Colonic mucosa (tissue), 4 donors: ENCODE results near the gene ELOA. TPM values are rescaled to one million over a fixed set of nuclear protein-coding genes. Genes with fewer than 3 reads are reported as not detected.

Experiments used
- DNase-seq: peaks from one replicate; pipeline ENCODE4 v3.0.0-alpha.2; 2020
- H3K27ac ChIP-seq: fragments of 200-600 bp; one replicate; pipeline ENCODE4 v1.8.0; 2021
- H3K27me3 ChIP-seq: fragments of 200-600 bp; one replicate; pipeline ENCODE4 v1.8.0; 2021
- H3K36me3 ChIP-seq: fragments of 200-600 bp; one replicate; pipeline ENCODE4 v1.8.0; 2021
- H3K4me1 ChIP-seq: fragments of 200-600 bp; one replicate; pipeline ENCODE4 v1.8.0; 2021; ENCODE audit warnings: mild to moderate bottlenecking
- H3K4me3 ChIP-seq: fragments of 200-600 bp; one replicate; pipeline ENCODE4 v1.8.0; 2021
- H3K9ac ChIP-seq, 2 donors: one replicate each; pipeline ENCODE4 v1.7.0; 2013; ENCODE audit warnings: control low read depth in 2 of 2, low read depth in 2 of 2, low read length in 2 of 2
- H3K9me3 ChIP-seq: fragments of 200-600 bp; one replicate; pipeline ENCODE4 v1.8.0; 2021
- CTCF ChIP-seq: fragments of 200-600 bp; IDR thresholded peaks from one replicate; pipeline ENCODE4 v1.8.0; 2022; ENCODE audit warnings: antibody characterized with exemption, mild to moderate bottlenecking
- intact Hi-C: fragments of 100-400 bp; cut with DNase I; formaldehyde crosslinking; loops from one replicate; pipeline ENCODE4 v1.14.1; 2022
- total RNA-seq, 2 donors: library from RNA; stranded (reverse); fragmentation: NEBNext Ultra II Directional in 1 of 2; extraction: Animal tissue kit (Norgen Biotek cat#: 25700) in 1 of 2; gene quantifications; one replicate each; pipeline ENCODE4 v1.2.1, GENCODE V29; 2021
- donor health status: healthy.
- donor health status: DM: no; HTN: no; CAD: no.
- donor health status: DM: no; HTN: no; CAD: no.

Gene ELOA
- total RNA-seq, 2 donors from 2014 or later = 32.6 to 33.0 TPM

DNA sequence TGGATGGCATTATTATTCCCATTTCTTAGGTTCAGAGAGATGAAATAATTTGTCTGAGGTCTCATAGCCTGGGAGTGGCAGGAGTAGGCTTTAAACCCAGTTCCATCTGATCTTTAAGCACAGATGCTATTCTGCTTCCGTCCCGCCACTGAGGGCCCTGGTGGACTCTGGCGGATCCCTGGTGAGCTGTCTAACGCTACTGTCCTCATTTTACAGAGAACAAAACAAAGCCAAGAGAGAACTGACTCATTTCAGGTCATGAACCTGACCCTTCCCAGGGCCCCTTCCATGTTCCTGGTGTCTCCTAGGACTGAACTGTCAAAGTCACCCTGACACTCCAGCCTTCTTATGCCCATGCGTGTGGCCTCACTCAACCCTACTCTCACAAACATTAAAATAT lies 60.4 kb downstream of the ELOA start:
- no peak overlapping the region for H3K9ac ChIP-seq
- no peak overlapping the region for H3K4me3 ChIP-seq
- DNase-seq = no peak
- H3K9me3 ChIP-seq = no peaks in the 10 kb centered on the region
- no peak for TF ChIP-seq CTCF
- no peaks in the 10 kb centered on the region for H3K27me3 ChIP-seq
- peaks cover 6% of the 10 kb centered on the region for H3K36me3 ChIP-seq
- intact Hi-C loops = no loop called here
- H3K4me1 ChIP-seq = peaks cover 6% of the 10 kb centered on the region
- H3K27ac ChIP-seq = no peak overlapping the region

DNA sequence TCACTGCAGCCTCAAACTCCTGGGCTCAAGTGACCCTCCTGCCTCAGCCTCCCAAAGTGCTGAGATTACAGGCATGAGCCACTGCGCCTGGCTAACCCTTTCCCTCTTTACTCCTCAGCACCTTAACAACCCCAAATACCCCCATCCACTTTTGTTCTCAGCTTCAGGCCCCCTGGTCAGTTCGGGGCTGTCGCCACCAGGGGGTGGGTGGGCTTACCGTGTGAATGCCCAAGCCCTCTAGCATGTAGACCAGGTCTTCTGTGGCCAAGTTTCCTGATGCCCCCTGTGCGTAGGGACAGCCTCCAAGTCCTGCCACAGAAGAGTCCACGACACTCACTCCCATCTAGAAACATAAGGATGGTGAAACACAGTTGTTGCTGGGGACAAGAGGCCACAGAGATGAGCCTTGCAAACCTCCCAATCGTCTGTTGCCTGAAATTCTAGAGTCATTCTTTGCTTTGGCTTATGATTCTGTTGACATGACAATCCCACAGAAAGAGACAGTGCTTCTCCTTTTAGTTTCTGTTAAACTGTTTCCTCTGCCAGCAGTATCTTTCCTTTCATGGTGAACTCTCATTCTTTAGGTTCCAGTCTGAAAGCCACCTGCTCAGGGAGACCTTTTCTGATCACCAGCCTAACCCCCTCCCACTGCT lies 61.0 kb downstream of the ELOA start:
- Histone ChIP-seq H3K4me1 (peaks cover 6% of the 10 kb centered on the region), H3K4me3 (no peak overlapping the region)
- TF ChIP-seq CTCF = no peak

GRCh38 chr1:23805025-23805424 lies 61.8 kb downstream of the ELOA start:
- peaks cover 6% of the 10 kb centered on the region for H3K36me3 ChIP-seq
- no peak overlapping the region for H3K9ac ChIP-seq
- intact Hi-C loops = no loop called here
- peaks cover 6% of the 10 kb centered on the region for H3K4me1 ChIP-seq
- H3K27me3 ChIP-seq = no peaks in the 10 kb centered on the region
- H3K9me3 ChIP-seq = no peaks in the 10 kb centered on the region
- H3K27ac ChIP-seq = no peak overlapping the region
- H3K4me3 ChIP-seq = no peak overlapping the region
- DNase-seq = no peak
- TF ChIP-seq CTCF = no peak

More for the DNA sequence above, 61.0 kb downstream of the ELOA start:
- Histone ChIP-seq H3K27me3 (no peaks in the 10 kb centered on the region), H3K9ac (no peak overlapping the region), H3K36me3 (peaks cover 6% of the 10 kb centered on the region), H3K9me3 (no peaks in the 10 kb centered on the region), H3K27ac (no peak overlapping the region)
- no peak for DNase-seq
- intact Hi-C loops = no loop called here

DNA sequence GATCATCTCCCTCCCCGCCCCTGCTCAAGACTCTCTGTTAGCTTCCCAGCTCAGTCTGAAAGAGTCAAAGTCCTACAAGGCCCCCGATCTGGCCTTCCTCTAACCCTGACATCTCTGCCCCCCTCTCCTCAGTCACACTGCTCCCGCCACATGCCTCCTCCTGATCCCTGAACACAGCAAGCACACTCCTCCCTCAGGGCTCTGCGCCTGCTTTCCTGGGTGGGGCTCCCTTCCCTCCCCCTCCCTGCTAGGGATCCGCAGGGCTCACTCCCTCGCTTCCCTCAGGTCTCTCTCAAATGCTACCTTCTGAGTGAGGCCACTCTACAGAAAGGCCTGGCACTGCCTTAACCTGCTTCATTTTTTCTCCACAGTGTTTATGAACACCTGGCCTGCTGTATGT lies 63.0 kb downstream of the ELOA start:
- no peak for DNase-seq
- peaks cover 6% of the 10 kb centered on the region for H3K36me3 ChIP-seq
- intact Hi-C loops = no loop called here

DNA sequence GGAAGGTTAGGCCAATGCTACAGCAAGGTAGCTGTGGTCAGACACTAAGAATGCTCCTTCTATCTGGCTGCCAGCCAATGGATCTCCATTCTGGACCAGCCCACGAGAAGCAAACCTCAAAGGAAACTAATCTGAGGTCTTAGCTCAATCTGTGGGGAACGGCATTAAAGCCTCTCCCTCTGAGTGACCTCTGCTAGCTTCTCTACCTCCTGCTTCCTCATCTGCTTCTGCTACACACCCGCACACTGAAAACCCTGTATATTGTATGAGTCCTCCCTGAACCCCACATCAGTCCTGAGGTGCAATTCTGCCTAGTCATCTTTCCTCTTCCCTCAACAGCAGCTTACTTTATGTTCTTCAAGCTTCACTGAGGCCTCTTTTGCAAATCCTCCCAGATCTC lies 64.2 kb downstream of the ELOA start:
- H3K9ac ChIP-seq = no peak overlapping the region
- no peaks in the 10 kb centered on the region for H3K9me3 ChIP-seq
- no peak for TF ChIP-seq CTCF
- no peaks in the 10 kb centered on the region for H3K4me1 ChIP-seq
- no peak for DNase-seq
- H3K27ac ChIP-seq = no peak overlapping the region
- intact Hi-C loops = no loop called here
- H3K4me3 ChIP-seq = no peak overlapping the region
- no peaks in the 10 kb centered on the region for H3K27me3 ChIP-seq
- H3K36me3 ChIP-seq = peaks cover 6% of the 10 kb centered on the region

More for the DNA sequence above, 63.0 kb downstream of the ELOA start:
- Histone ChIP-seq H3K4me1 (peaks cover 6% of the 10 kb centered on the region), H3K9me3 (no peaks in the 10 kb centered on the region), H3K9ac (no peak overlapping the region), H3K27me3 (no peaks in the 10 kb centered on the region), H3K27ac (no peak overlapping the region), H3K4me3 (no peak overlapping the region)
- TF ChIP-seq CTCF = no peak
